ENCODE results near the gene SLC15A3.

GRCh38 chr11:60922906-60923305 is 29.1 kb downstream of the SLC15A3 start:
- TF ChIP-seq POLR2AphosphoS5 (IDR thresholded peaks at IDR 0.05; ENCODE audit: insufficient read depth in 1 of 2, low read depth in 1 of 2): no peak
- TF ChIP-seq, protein P1, sequence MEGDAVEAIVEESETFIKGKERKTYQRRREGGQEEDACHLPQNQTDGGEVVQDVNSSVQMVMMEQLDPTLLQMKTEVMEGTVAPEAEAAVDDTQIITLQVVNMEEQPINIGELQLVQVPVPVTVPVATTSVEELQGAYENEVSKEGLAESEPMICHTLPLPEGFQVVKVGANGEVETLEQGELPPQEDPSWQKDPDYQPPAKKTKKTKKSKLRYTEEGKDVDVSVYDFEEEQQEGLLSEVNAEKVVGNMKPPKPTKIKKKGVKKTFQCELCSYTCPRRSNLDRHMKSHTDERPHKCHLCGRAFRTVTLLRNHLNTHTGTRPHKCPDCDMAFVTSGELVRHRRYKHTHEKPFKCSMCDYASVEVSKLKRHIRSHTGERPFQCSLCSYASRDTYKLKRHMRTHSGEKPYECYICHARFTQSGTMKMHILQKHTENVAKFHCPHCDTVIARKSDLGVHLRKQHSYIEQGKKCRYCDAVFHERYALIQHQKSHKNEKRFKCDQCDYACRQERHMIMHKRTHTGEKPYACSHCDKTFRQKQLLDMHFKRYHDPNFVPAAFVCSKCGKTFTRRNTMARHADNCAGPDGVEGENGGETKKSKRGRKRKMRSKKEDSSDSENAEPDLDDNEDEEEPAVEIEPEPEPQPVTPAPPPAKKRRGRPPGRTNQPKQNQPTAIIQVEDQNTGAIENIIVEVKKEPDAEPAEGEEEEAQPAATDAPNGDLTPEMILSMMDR (IDR thresholded peaks at IDR 0.05): no peak
